Measurements from ENCODE around the gene TMEM167A. TPM values are rescaled to one million over a fixed set of nuclear protein-coding genes. Genes with fewer than 3 reads are reported as not detected.
A peak's percentile ranks its signal among the peaks of the same experiment; 100 is the strongest.

Gene TMEM167A
- total and polyA plus RNA-seq, 12 donors: 23.9 to 164 (median 86.1) TPM

DNA sequence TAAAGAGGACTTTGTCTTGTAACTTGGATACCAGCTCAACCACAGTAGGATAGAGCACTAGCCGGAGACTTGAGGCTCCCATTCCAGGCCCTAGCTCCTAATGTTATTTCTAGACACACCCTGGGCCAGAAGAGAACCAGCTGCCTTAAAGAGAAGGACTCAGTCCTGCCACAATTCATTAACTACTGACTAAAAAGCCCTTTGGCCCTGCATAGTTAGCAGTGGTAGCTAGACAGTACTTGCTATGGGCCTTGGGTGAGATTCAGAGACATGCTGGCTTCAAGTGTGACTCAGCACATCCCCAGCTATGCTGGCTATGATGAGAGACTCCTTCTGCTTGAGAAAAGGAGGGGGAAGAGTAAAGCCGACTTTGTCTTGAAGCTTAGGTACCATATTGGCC, 47.3 kb downstream of the TMEM167A start:
- Histone ChIP-seq H3K4me1 (replicated peaks in 1 of 2) (peaks cover 0 to 4% of the 10 kb centered on the region in 2 donors), H3K27ac (no peak overlapping the region), H3K27me3 (no peaks in the 10 kb centered on the region), H3K4me3 (no peak overlapping the region), H3K36me3 (replicated peaks in 1 of 2) (no peaks in the 10 kb centered on the region), H3K9me3 (replicated peaks in 1 of 3) (no peaks in the 10 kb centered on the region)
- 86 to 100% (median 96%) methylated on average over 2 of the region's 2 CpGs for WGBS, 4 donors
- no peak for TF ChIP-seq POLR2A (IDR thresholded peaks at IDR 0.05)
- TF ChIP-seq, protein P1, sequence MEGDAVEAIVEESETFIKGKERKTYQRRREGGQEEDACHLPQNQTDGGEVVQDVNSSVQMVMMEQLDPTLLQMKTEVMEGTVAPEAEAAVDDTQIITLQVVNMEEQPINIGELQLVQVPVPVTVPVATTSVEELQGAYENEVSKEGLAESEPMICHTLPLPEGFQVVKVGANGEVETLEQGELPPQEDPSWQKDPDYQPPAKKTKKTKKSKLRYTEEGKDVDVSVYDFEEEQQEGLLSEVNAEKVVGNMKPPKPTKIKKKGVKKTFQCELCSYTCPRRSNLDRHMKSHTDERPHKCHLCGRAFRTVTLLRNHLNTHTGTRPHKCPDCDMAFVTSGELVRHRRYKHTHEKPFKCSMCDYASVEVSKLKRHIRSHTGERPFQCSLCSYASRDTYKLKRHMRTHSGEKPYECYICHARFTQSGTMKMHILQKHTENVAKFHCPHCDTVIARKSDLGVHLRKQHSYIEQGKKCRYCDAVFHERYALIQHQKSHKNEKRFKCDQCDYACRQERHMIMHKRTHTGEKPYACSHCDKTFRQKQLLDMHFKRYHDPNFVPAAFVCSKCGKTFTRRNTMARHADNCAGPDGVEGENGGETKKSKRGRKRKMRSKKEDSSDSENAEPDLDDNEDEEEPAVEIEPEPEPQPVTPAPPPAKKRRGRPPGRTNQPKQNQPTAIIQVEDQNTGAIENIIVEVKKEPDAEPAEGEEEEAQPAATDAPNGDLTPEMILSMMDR (IDR thresholded peaks at IDR 0.05): no peak
- intact Hi-C loops (cut with DNase I): no loop called here
- DNase-seq: no peak

GRCh38 chr5:83026930-83027687, 50.1 kb downstream of the TMEM167A start:
- Histone ChIP-seq H3K4me1 (replicated peaks in 1 of 2) (peaks cover 0 to 4% of the 10 kb centered on the region in 2 donors), H3K27me3 (no peaks in the 10 kb centered on the region), H3K9me3 (replicated peaks in 1 of 3) (no peaks in the 10 kb centered on the region), H3K36me3 (replicated peaks in 1 of 2) (no peaks in the 10 kb centered on the region), H3K4me3 (no peak overlapping the region), H3K27ac (no peak overlapping the region)
- TF ChIP-seq, protein P1 (IDR thresholded peaks at IDR 0.05): no peak
- no peak for TF ChIP-seq POLR2A (IDR thresholded peaks at IDR 0.05)
- 70 to 81% (median 73%) methylated on average over 4 of the region's 4 CpGs for WGBS, 4 donors
- intact Hi-C loops (cut with DNase I): no loop called here
- no peak for DNase-seq

DNA sequence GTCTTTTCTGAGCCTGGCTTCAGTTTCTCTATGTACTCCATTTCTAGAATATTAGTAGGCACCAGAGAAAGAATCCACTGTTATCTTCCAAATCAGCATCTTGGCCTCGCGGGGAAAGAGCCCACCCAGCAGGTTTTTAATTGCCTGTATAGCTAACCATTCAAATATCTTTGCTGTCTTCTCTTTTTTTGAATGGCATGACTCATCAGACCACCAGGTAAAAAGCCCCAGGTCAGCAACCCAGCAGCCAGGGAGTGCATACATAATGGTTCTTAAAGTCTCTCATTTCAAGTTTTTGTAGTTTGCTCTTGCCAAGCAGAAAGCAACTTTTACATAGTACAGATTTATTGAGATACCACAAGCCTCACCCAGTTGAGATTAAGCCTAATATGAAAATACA, 50.7 kb downstream of the TMEM167A start:
- TF ChIP-seq, protein P1 (IDR thresholded peaks at IDR 0.05): no peak
- no peak for TF ChIP-seq POLR2A (IDR thresholded peaks at IDR 0.05)
- H3K27me3 ChIP-seq: no peaks in the 10 kb centered on the region
- H3K27ac ChIP-seq: no peak overlapping the region
- peaks cover 0 to 4% of the 10 kb centered on the region in 2 donors for H3K4me1 ChIP-seq (replicated peaks in 1 of 2)
- 59 to 78% (median 67%) methylated on average over 2 of the region's 2 CpGs for WGBS, 4 donors
- intact Hi-C loops (cut with DNase I): no loop called here
- DNase-seq: no peak
- H3K9me3 ChIP-seq (replicated peaks in 1 of 3): no peaks in the 10 kb centered on the region
- H3K4me3 ChIP-seq: no peak overlapping the region
- no peaks in the 10 kb centered on the region for H3K36me3 ChIP-seq (replicated peaks in 1 of 2)

GRCh38 chr5:83025690-83026478, 51.3 kb downstream of the TMEM167A start:
- DNase-seq: peak in 6 of 7 donors; percentile 42 to 60 (median 50)
- TF ChIP-seq, protein P1 (IDR thresholded peaks at IDR 0.05): no peak
- no peak for TF ChIP-seq POLR2A (IDR thresholded peaks at IDR 0.05)
- WGBS, 4 donors: 61 to 66% (median 62%) methylated on average over 8 of the region's 8 CpGs
- no peak overlapping the region for H3K27ac ChIP-seq
- intact Hi-C loops (cut with DNase I): no loop called here
- peaks cover 0 to 4% of the 10 kb centered on the region in 2 donors for H3K4me1 ChIP-seq (replicated peaks in 1 of 2)
- H3K9me3 ChIP-seq (replicated peaks in 1 of 3): no peaks in the 10 kb centered on the region
- H3K4me3 ChIP-seq: no peak overlapping the region
- H3K36me3 ChIP-seq (replicated peaks in 1 of 2): no peaks in the 10 kb centered on the region
- no peaks in the 10 kb centered on the region for H3K27me3 ChIP-seq
